HG02840 (cell line): ENCODE results near the gene FGF23.

Experiments
- ATAC-seq: cut with Tn5 transposase; IDR thresholded peaks from one replicate; pipeline ENCODE4 v1.9.1; 2021; ENCODE audit warnings: mild to moderate bottlenecking, moderate library complexity, moderate number of reproducible peaks; ENCODE audit not compliant: unreplicated experiment, low FRiP score

FGF23 gene

DNA sequence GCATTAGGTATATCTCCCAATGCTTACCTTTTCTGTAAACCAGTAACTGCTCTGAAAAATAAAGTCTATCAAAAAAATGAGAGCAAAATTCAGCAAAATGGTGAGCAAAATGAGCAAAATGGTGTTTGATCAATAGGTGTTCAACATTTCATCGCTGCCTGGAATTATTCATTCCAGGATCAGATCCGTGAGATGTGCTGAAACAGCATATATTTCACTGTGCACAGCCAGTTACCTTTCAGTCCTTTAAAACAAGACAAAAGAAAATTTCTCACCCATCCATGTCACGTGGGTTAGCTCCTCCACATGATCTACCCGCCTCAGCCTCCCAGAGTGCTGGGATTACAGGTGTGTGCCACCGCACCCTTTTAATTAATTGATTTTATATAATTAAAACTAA lies 8.1 kb upstream of the FGF23 start:
- no peak for ATAC-seq

- ATAC-seq: no peak
Observed at GRCh38 chr12:4386801-4387200, 7.3 kb upstream of the FGF23 start.

- ATAC-seq: no peak
Observed at GRCh38 chr12:4383304-4383865, 3.9 kb upstream of the FGF23 start.

- no peak for ATAC-seq
Observed at GRCh38 chr12:4380332-4380731, 820 bp upstream of the FGF23 start.

GRCh38 chr12:4378772-4379171 lies 740 bp downstream of the FGF23 start:
- no peak for ATAC-seq

- no peak for ATAC-seq
Observed at GRCh38 chr12:4375449-4375848, 4.1 kb downstream of the FGF23 start.

- ATAC-seq: no peak
Observed at GRCh38 chr12:4372653-4373052, 6.9 kb downstream of the FGF23 start.

GRCh38 chr12:4370265-4370664 lies 9.2 kb downstream of the FGF23 start:
- ATAC-seq: no peak

GRCh38 chr12:4369548-4369947 lies 10.0 kb downstream of the FGF23 start:
- ATAC-seq: no peak

- no peak for ATAC-seq
Observed at GRCh38 chr12:4366090-4366489, 13.4 kb downstream of the FGF23 start.

DNA sequence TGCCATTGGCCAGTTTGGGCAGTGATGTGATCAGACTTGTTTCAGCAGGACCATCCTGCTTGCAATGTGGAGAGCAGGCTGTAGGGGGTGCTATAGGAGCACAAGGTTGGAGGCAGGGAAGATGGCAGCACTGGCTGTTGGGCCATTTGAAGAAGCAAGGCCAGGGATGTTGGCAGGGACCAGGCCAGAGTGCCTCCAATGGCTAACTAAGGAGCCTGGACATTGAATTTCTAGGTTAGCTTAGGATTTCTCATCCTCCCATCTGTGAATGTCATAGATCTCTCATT lies 23.5 kb downstream of the FGF23 start:
- ATAC-seq: no peak

GRCh38 chr12:4355156-4356040 lies 24.1 kb downstream of the FGF23 start:
- ATAC-seq: no peak

- ATAC-seq: no peak
Observed at GRCh38 chr12:4353785-4354208, 25.7 kb downstream of the FGF23 start.

DNA sequence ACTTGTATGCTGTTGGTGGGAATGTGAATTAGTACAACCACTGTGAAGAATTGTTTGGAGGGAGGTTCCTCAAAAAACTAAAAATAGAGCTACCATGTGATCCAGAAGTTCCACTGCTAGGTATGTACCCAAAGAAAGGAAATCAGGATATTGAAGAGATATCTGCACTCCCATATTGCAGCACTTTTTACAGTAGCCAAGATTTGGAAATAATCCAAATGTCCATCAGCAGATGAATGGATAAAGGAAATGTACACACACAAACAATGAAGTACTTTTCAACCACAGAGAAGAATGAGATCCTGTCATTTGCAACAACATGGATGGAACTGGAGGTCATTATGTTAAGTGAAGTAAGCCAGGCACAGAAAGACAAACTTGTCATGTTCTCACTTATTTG lies 32.6 kb downstream of the FGF23 start:
- ATAC-seq: no peak

GRCh38 chr12:4331842-4332241 lies 47.7 kb downstream of the FGF23 start:
- no peak for ATAC-seq

GRCh38 chr12:4331221-4331620 lies 48.3 kb downstream of the FGF23 start:
- no peak for ATAC-seq

DNA sequence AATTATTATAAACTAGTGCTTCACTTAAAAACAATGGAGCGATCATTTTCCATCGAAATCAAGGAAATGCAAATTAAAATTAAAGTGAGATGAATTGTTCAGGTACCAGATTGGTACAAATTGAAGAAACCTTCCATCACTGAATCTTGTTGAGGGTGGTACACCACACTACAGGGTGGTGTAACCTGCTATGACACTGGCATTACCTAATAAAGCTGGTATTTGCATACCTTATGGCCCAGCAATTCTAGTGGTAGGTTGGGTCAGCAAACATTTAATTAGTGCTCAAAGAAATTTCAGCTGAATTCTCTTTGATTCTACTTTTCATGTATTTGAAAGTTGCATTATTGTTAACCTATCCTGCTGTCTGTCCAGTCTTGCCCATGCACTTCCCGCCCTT lies 49.3 kb downstream of the FGF23 start:
- no peak for ATAC-seq

DNA sequence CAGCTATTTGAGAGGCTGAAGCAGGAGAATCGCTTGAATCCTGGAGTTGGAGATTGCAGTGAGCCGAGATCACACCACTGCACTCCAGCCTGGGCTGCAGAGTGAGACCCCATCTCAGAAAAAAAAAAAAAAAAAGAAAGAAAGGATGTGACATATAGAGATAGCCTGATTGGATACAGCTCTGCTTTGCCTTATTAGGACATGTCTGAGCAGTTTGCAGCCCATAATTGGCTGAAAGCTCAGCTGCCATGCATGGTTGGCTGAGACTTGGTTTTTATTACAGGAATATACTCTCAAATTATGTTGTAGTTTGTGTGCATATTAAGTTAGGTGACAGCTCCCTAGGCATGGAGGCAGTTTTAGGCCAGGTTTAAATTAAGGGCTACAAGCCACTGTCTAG lies 52.2 kb downstream of the FGF23 start:
- no peak for ATAC-seq

GRCh38 chr12:4325966-4326365 lies 53.5 kb downstream of the FGF23 start:
- no peak for ATAC-seq

DNA sequence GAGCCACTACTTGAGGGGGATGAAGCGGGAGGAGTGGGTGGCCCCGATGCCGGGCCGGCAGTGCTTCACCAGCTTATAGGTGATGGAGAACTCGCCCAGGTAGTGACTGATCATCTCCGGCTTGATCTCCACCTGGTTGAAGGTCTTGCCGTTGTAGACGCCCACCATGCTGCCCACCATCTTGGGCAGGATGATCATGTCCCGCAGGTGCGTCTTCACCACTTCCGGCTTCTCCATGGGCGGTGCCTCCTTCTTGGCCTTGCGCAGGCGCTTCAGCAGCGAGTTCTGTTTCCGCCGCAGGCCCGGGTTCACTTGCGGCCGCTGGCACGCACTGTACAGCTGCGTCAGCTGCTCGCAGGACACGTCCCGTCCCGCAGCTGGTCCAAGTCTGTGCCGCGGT lies 55.1 kb downstream of the FGF23 start:
- no peak for ATAC-seq

- ATAC-seq: no peak
Observed at GRCh38 chr12:4323396-4323795, 56.1 kb downstream of the FGF23 start.

GRCh38 chr12:4322726-4323125 lies 56.8 kb downstream of the FGF23 start:
- ATAC-seq: no peak
